Measurements from ENCODE around the gene VPS35L.

Gene VPS35L

GRCh38 chr16:19563377-19563776 is 7.9 kb downstream of the VPS35L start:
- Histone ChIP-seq H3K4me2 (ENCODE audit: low read length) (no peak overlapping the region), H3K79me2 (ENCODE audit: control insufficient read depth, low read length) (no peaks in the 10 kb centered on the region), H3K9me3 (ENCODE audit: control insufficient read depth, insufficient read depth, low read length) (no peaks in the 10 kb centered on the region), H3K36me3 (ENCODE audit: control insufficient read depth, low read length) (no peaks in the 10 kb centered on the region), H3K9me2 (replicated peaks; ENCODE audit: control insufficient read depth, low read length) (no peaks in the 10 kb centered on the region), H3F3A (ENCODE audit: control insufficient read depth, insufficient read depth) (peaks cover 1% of the 10 kb centered on the region), H3K4me3 (ENCODE audit: low read length) (no peak overlapping the region), H3K27me3 (ENCODE audit: control insufficient read depth, low read length) (no peaks in the 10 kb centered on the region), H3K27ac (ENCODE audit: low read depth, low read length) (no peak overlapping the region), H3K4me1 (ENCODE audit: control insufficient read depth, low read length) (no peaks in the 10 kb centered on the region), H4K20me1 (ENCODE audit: control insufficient read depth, insufficient read depth, low read depth, low read length) (peaks cover 2% of the 10 kb centered on the region; the same call in 1 of the 2 replicates)
- TF ChIP-seq CTCF (IDR thresholded peaks at IDR 0.05; ENCODE audit: low read depth, low read length, poor library complexity, severe bottlenecking) = no peak

GRCh38 chr16:19566362-19566761 is 10.9 kb downstream of the VPS35L start:
- Histone ChIP-seq H3K4me1 (ENCODE audit: control insufficient read depth, low read length) (no peaks in the 10 kb centered on the region), H3K9me2 (replicated peaks; ENCODE audit: control insufficient read depth, low read length) (no peaks in the 10 kb centered on the region), H3K27me3 (ENCODE audit: control insufficient read depth, low read length) (no peaks in the 10 kb centered on the region), H3K27ac (ENCODE audit: low read depth, low read length) (no peak overlapping the region), H3F3A (ENCODE audit: control insufficient read depth, insufficient read depth) (no peaks in the 10 kb centered on the region), H3K9me3 (ENCODE audit: control insufficient read depth, insufficient read depth, low read length) (no peaks in the 10 kb centered on the region), H3K79me2 (ENCODE audit: control insufficient read depth, low read length) (no peaks in the 10 kb centered on the region), H3K4me3 (ENCODE audit: low read length) (no peak overlapping the region), H3K36me3 (ENCODE audit: control insufficient read depth, low read length) (no peaks in the 10 kb centered on the region), H4K20me1 (ENCODE audit: control insufficient read depth, insufficient read depth, low read depth, low read length) (no peaks in the 10 kb centered on the region), H3K4me2 (ENCODE audit: low read length) (no peak overlapping the region)
- TF ChIP-seq EZH2phosphoT487 (IDR thresholded peaks at IDR 0.05; ENCODE audit: borderline replicate concordance, low read length) (no peak), CTCF (IDR thresholded peaks at IDR 0.05; ENCODE audit: low read depth, low read length, poor library complexity, severe bottlenecking) (no peak)

- no peak for TF ChIP-seq EZH2phosphoT487 (IDR thresholded peaks at IDR 0.05; ENCODE audit: borderline replicate concordance, low read length)
- Histone ChIP-seq H3K9me2 (replicated peaks; ENCODE audit: control insufficient read depth, low read length) (no peaks in the 10 kb centered on the region), H3K4me2 (ENCODE audit: low read length) (no peak overlapping the region), H3K36me3 (ENCODE audit: control insufficient read depth, low read length) (no peaks in the 10 kb centered on the region), H3F3A (ENCODE audit: control insufficient read depth, insufficient read depth) (no peaks in the 10 kb centered on the region), H3K79me2 (ENCODE audit: control insufficient read depth, low read length) (no peaks in the 10 kb centered on the region), H3K9me3 (ENCODE audit: control insufficient read depth, insufficient read depth, low read length) (no peaks in the 10 kb centered on the region), H3K4me1 (ENCODE audit: control insufficient read depth, low read length) (no peaks in the 10 kb centered on the region), H3K27ac (ENCODE audit: low read depth, low read length) (no peak overlapping the region), H4K20me1 (ENCODE audit: control insufficient read depth, insufficient read depth, low read depth, low read length) (no peaks in the 10 kb centered on the region), H3K27me3 (ENCODE audit: control insufficient read depth, low read length) (no peaks in the 10 kb centered on the region), H3K4me3 (ENCODE audit: low read length) (no peak overlapping the region)
Measured at GRCh38 chr16:19567560-19567959, 12.1 kb downstream of the VPS35L start.

GRCh38 chr16:19573997-19574396 is 18.5 kb downstream of the VPS35L start:
- no peaks in the 10 kb centered on the region for H3K4me1 ChIP-seq (ENCODE audit: control insufficient read depth, low read length)
- H3K4me3 ChIP-seq (ENCODE audit: low read length) = no peak overlapping the region
- no peaks in the 10 kb centered on the region for H3K9me3 ChIP-seq (ENCODE audit: control insufficient read depth, insufficient read depth, low read length)
- no peaks in the 10 kb centered on the region for H3K9me2 ChIP-seq (replicated peaks; ENCODE audit: control insufficient read depth, low read length)
- no peaks in the 10 kb centered on the region for H3K79me2 ChIP-seq (ENCODE audit: control insufficient read depth, low read length)
- no peaks in the 10 kb centered on the region for H3F3A ChIP-seq (ENCODE audit: control insufficient read depth, insufficient read depth)
- no peak overlapping the region for H3K27ac ChIP-seq (ENCODE audit: low read depth, low read length)
- H3K4me2 ChIP-seq (ENCODE audit: low read length) = no peak overlapping the region
- no peak for TF ChIP-seq EZH2phosphoT487 (IDR thresholded peaks at IDR 0.05; ENCODE audit: borderline replicate concordance, low read length)
- TF ChIP-seq CTCF (IDR thresholded peaks at IDR 0.05; ENCODE audit: low read depth, low read length, poor library complexity, severe bottlenecking) = no peak
- no peaks in the 10 kb centered on the region; the same call in 1 of the 2 replicates for H3K36me3 ChIP-seq (ENCODE audit: control insufficient read depth, low read length)
- H3K27me3 ChIP-seq (ENCODE audit: control insufficient read depth, low read length) = no peaks in the 10 kb centered on the region
- H4K20me1 ChIP-seq (ENCODE audit: control insufficient read depth, insufficient read depth, low read depth, low read length) = no peaks in the 10 kb centered on the region

All from DOHH2 (cell line).